Activated CD4-positive, CD25-positive, alpha-beta regulatory T cell treated with anti-CD3 and anti-CD28 coated beads, Interleukin-2, amount 50 U/mL, for 72 hours (primary cell): ENCODE results near the gene KCTD20.
A peak's percentile ranks its signal among the peaks of the same experiment; 100 is the strongest.
"Not testable (repeated sequence)": the region's sequence is repeated elsewhere in the genome, so short reads cannot be mapped to it uniquely, and the experiment has no call there.

ENCODE experiments used
- DNase-seq: peaks from one replicate; pipeline ENCODE4 v3.0.0; 2021

KCTD20 gene

GRCh38 chr6:36442671-36443470 lies at the start of gene KCTD20, which contains the start of gene PXT1:
Gene KCTD20, plus strand, starts transcription at chr6:36443000. Its CDS starts 27,098 bp downstream, at chr6:36470098.
Gene PXT1, minus strand, starts transcription at chr6:36442854. Its CDS starts 16,772 bp downstream, at chr6:36426082.
- peak; percentile 86 for DNase-seq

- DNase-seq = no peak
Observed at GRCh38 chr6:36399970-36400369, 42.8 kb upstream of the KCTD20 start.

- no peak for DNase-seq
Observed at GRCh38 chr6:36402481-36402880, 40.3 kb upstream of the KCTD20 start.

- no peak for DNase-seq
Observed at GRCh38 chr6:36404164-36404563, 38.6 kb upstream of the KCTD20 start.

DNA sequence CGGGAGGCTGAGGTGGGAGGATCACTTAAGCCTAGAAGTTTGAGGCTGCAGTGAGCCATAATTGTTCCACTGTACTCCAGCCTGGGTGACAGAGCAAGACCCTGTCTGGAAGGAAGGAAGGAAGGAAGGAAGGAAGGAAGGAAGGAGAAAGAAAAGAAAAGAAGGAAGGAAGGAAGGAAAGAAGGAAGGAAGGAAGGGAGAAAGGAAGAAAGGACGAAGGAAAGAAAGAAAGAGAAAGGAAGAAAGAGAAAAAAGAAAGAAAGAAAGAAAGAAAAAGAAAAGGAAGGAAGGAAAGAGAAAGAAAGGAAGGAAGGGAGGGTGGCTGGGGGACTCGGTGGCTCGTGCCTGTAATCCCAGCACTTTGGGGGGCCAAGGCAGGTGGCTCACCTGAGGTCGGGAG lies 33.1 kb upstream of the KCTD20 start:
- DNase-seq = not testable (repeated sequence)

DNA sequence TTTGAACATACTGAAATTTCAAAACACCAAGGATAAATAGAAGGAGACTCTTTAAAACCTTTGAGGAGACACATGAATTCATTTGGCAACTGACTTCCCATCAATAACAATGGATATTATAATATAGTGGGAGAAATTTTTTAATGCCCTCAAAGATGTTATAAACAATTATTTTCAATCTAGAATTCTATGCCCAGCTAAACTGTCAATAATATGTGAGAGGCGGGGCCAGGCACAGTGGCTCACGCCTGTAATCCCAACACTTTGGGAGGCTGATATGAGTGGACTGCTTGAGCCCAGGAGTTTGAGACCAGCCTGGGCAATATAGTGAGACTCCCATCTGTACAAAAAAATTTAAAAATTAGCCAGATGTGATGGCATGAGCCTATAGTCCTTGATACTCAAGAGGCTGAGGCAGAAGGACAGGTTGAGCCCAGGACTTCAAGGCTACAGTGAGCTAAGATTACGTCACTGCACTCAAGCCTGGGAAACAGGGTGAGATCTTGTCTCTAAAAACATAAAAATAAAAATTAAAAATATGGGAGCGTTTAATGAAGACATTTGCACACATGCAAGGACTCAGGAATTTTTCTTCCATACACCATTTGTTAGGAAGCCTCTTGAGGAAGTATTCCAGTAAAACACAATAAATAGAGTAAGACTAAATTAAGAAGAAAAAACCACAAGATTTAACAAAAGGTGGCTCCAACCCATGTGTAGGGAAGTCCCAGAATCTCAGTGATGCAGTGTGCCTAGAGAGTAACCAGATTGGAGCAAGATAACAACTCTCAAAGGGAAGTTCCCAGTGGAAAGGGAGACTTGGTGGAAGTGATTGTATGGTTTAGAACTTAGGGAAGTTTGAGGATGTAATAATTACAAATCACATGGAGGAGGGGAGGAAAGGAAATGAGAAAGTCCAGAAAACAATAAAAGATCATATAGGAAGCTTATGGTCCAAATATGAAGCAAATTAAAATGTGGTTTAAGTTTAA lies 29.0 kb upstream of the KCTD20 start:
- DNase-seq = no peak

DNA sequence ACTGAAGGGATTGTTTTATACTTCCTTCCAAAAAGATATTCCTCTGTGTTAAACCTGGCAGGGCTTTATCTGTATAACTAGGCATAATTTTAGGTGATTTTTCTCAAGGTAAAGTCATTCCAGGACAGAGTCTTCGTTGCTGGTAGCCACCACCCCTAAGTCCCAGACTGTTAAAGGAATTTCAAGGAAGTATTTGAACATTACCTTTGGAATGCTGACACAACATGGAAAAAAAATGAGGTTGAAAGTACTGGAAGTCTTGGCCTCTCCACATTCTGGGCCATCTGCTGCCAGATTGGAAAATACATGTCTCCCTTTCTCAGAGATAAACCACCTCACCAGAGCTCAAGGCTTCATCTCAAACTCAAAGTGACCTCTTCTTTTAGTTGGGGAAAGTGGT lies 28.3 kb upstream of the KCTD20 start:
- no peak for DNase-seq

- DNase-seq = no peak
Observed at GRCh38 chr6:36418558-36418957, 24.2 kb upstream of the KCTD20 start.

- DNase-seq = no peak
Observed at GRCh38 chr6:36419310-36419709, 23.5 kb upstream of the KCTD20 start.

- no peak for DNase-seq
Observed at GRCh38 chr6:36422714-36423100, 20.1 kb upstream of the KCTD20 start.

DNA sequence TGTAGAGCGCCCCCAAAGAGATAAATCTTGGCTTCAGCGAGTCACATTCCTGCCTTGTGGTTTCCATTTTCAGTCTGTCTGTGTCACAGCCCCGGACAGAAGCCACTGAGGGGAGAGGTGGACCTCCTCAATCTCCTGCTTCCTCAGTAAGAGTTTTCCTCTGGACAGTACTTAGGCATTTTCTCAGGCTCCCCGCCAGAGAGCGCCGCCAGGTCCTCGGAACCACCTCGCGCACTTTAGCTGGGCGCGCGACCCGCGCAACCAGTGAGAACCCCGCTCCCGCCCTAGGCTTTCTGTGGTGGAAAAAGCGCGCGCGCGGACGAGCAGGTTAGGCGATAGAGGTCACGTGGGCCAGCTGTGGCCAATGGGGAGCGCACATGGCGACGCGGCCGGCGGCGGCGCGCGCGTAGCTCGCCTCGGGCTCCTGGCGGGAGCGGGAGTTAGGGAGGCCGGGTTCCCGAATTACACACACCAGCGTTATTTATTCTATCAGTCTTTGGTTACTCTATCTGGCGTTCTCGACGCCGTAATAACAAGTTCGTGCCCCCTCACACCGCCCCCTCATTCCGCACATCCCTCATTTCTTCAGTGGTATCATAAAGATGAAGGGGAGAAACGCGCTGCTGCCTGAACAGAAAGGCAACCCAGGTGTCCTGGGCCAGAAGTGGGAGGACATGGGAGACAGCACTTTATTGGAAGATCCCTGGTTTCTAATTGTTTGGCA lies 19.5 kb upstream of the KCTD20 start:
- DNase-seq = peak; percentile 97

GRCh38 chr6:36426622-36427021 lies 16.2 kb upstream of the KCTD20 start:
- DNase-seq = no peak

GRCh38 chr6:36428911-36429310 lies 13.9 kb upstream of the KCTD20 start:
- no peak for DNase-seq

DNA sequence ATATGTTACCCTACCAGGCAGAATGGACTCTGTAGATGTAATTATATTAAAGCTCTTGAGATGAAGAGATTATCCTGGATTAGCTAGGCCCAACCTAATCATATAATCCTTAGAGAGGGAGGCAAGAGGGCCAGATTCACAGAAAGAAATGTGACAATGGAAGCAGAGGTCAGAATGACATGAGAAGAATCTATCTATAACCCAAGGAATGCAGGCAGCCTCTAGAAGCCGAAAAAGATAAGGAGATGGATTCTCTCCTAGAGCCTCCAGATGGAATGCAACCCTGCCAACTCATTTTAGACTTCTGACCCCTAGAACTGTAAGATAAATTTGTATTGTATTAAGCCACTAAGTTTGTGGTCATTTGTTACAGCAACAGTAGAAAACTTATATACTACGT lies 12.4 kb upstream of the KCTD20 start:
- no peak for DNase-seq

DNA sequence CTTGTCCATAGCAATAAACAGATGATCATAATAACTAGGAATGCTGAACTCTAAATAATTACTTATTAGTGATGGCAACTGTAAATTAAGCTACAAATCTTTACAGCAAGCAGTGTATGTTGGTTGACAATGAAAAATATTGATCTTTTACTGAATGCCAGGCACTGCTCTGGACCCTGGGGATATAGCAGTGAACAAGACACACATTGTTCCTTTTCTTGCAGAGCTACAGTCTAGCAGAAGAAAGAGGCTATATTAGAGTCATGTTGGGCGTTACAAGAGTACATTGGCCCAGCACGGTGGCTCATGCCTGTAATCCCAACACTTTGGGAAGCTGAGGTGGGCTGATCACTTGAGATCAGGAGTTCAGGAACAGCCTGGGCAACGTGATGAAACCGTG lies 11.6 kb upstream of the KCTD20 start:
- no peak for DNase-seq

- no peak for DNase-seq
Observed at GRCh38 chr6:36432151-36432671, 10.6 kb upstream of the KCTD20 start.

GRCh38 chr6:36436466-36436865 lies 6.3 kb upstream of the KCTD20 start:
- no peak for DNase-seq

- DNase-seq = peak; percentile 72
Observed at GRCh38 chr6:36441307-36441894, 1.4 kb upstream of the KCTD20 start.

DNA sequence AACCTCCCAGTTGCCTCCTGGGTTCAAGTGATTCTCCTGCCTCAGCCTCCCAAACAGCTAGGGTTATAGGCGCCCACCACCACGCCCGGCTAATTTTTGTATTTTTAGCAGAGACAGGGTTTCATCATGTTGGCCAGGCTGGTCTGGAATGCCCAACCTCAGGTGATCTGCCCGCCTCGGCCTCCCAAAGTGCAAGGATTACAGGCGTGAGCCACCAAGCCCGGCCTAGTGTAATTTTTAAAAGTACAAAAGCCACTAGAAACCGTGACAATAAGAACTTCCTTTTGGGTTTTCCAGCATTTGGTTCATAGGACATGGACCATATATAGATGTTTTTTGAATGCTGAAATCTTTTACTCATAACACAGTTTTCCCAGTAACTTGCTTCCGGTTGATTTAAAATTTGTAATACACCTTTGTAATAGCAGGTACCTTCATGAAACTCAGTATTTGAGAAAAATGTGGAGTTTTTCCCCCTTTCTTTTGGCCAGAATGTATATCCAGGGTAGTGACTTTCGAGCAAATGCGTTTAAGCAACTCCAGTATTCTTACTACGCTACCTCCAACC lies 613 bp upstream of the KCTD20 start:
- DNase-seq = no peak

DNA sequence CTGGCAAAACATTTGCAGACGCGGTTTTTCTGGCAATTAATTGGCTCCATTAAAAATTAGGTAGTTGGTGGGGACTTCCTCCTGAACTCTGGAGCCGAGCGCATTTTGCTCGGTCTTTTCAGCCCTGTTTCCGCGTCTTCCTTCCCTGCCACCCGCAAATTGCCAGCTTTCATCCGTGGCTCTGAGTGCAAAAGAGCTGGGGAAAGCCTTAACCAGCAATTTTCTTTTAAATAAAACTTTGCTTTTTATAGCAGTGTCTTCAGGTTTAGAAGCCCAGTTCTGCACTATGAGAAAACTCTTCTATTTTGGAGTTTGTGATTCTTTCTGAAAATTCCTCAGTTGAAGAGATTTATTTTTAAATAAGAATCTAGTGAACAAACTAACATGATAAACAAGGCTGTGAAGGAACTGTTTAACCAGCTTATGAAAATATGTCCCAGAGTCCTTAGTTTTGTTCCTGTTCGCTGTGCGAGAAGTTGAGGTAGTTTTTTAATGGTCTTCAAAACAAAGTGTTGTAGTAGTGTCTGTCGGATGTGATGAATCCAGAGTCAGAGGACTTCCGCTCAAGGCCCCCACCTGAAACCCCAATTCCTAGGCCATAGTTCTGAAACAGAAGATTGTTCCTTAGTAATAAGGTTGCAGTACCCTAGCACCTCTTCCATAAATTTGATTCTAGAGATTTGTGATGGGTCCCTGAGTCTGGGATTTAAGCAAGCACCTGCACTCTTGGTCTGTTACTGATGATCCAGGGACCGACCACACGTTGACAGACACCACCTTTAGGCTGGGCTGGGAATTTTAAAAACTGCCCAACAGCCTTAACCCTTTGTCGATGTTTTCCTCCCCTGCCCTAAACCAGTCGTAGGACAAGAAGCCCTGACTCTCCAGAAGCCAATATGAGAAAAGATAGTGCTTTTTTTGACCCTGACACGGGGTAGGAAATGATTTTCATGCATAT lies 950 bp downstream of the KCTD20 start:
- DNase-seq = no peak

GRCh38 chr6:36444470-36444869 lies 1.7 kb downstream of the KCTD20 start:
- no peak for DNase-seq
